KG1 (cell line): ENCODE measurements around the gene MAPK8.

Experiments used
- DNase-seq: peaks from one replicate; lab custom pipeline; 2025; lab: John Stamatoyannopoulos, UW

Gene MAPK8

DNA sequence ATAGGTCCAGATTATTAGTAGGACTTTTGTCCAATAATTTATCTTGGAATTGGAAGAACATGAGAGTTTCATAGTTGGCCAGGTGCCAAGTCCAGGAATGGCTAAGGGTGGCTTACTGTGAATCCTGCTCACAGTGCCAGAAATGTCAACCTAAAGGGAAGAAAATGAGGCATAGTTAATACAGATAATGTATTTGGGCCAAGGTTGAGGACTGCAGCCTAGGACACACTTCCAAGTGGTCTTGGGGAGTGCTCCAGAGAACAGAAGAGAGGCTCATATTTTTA lies 78.2 kb downstream of the MAPK8 start:
- DNase-seq = no peak

DNA sequence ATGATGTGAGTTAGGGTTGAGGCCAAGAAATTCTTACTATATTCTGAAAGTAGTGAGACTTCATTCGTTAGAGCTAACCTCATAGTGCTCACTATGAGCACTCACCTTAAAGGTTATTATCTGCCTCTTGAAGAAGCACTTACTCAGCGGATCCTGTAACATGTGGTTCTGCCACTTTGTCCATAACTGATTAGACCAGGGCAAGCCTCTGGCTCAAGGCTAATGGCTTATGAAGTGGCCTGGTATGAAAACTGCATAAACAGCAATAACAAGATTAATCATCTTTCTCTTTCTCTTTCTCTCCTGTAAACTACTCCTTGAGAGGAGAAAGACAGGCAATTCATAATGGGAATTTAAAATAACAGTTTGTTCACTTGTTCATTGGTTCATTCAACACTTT lies 82.8 kb downstream of the MAPK8 start:
- DNase-seq = no peak

DNA sequence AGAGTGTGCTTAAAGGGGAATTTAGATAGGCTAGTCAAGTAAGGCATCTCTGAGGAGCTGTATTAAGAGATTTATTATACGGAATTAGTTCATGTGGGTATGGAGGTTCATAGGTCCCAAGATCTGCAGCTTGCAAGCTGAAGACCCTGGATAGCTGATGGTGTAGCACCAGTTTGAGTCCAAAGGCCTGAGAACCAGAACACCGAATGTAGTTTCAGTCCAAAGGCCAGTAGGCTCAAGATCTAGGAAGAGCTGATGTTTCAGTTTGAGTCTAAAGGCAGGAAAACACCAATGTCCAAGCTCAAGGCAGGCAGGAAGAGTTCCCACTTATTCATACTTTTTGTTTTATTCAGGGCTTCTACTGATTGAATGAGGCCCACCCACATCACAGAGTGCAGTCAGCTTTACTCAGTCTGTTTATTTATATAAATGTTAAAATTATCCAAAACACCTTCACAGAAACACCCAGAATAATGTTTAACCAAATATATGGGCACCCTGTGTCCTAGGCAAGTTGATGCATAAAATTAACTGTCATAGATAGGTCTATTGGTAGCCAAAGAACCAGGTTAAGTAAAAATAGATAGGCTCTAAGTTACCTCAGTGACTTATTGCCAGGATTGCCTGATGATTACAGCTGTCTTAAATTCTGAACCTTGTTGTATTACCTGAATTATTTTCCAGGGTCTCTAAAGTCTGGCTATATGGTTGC lies 83.5 kb downstream of the MAPK8 start:
- DNase-seq = no peak

DNA sequence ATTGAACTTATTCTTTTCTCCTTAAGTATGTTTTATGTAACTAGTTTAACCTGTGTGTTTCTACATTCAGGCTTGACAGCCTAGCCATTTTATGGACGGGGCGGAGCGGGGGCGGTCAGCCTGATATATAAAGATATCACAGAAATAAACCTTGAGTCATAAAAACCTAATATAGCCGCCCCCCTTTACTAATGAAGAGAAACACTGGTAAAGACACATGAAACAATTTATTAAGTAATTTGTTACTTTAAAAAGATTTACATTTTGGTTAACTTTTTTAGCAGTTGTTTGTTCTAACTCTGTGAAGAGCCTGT lies 84.0 kb downstream of the MAPK8 start:
- no peak for DNase-seq

DNA sequence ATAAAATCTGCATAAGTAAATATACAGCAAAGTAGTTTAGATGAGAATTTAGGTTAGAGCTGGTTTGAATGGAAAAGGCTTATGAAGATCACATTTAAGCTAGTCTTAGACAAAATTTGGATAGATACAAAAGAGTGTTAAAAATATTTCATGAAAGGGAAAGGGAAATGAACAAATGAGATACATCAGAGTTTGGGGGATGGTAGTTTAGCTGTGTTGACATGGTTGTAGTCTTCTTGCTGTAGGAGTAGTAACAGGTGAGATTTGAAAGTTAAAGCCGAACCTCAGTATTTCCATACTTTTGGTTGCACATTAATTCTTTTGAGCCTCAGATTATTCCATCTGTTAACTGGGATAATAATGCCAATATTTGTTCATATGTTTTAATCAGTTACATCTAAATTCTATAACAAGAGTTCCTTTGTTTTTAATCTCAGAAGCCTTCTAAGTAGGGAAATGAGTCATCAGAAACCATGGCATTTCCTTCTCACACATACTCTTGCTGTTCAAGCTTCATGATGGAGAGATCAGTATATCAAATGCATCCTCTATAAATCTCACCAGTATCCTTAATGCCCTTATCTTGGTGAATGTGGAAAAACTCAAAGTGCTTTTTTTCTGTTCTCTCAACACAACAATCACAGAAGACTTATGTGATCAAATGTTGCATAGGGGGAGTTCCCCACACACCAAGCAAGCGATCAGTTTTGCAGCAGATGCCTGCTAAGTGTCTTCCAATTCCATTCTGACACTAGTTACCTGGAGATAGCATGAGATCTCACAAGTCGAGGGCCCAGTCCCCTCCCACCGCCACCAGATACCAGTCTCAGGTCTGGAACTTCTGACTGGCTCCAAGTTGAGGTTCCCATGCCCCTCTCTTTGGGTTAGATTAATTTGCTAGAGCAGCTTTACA lies 84.7 kb downstream of the MAPK8 start:
- DNase-seq = no peak

DNA sequence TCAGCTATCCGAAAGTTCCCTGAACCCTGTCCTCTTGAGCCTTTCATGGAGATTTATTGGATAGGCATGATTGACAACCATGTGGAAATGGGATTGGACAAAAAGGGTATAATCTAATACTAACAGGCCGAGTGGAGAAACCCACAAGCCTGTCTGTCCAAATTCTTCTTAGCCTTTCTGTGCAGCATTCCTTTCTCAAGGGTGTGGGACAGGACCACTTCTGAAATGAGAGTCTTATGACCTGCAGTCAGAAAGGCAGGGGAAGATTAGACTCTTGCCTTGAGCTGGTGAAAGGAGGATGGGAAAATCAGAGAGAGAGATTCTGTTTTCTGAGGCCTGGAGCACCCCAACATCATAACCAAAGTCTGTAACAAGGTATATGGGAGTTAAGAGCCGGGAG lies 85.5 kb downstream of the MAPK8 start:
- no peak for DNase-seq

DNA sequence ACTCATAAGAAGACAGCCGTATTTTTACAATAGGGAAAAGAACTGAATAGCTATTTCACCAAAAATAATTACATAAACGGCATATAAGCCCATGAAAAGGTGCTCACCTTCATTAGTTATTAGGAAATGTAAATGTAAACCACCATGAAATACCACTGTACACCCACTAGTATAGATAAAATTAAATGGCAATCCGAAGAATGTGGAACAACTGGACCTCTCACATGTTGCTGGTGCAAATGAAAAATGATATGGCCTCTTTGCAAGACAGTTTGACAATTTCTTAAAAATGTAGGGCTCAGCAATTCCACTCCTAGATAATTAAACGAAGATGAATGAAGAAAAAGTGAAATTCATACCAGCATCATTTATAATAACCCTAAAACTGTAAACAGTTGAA lies 91.8 kb downstream of the MAPK8 start:
- DNase-seq = no peak

DNA sequence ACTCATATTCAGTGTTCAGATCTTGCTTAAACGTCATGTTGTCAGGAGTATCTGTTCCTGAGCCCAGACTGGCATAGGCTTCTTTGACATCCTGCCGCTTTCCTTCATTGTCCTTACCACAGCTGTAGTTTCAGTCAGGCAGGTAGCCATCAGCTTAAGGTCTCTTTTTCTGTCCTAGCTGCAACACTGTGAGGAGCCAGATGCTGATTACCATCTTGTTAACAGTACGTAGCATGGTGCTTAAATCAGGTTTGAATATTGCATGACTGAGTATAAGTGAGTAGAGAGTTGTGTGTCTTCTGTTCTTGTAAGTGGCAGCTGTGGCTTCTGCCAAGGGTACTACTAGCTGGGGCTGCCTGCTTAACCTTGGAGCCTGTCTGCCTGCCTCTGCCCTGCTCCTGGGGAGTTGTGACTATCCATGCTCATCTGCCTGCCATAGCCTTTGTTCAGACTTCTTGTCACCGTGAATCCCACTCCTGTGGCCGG lies 92.6 kb downstream of the MAPK8 start:
- DNase-seq = no peak

DNA sequence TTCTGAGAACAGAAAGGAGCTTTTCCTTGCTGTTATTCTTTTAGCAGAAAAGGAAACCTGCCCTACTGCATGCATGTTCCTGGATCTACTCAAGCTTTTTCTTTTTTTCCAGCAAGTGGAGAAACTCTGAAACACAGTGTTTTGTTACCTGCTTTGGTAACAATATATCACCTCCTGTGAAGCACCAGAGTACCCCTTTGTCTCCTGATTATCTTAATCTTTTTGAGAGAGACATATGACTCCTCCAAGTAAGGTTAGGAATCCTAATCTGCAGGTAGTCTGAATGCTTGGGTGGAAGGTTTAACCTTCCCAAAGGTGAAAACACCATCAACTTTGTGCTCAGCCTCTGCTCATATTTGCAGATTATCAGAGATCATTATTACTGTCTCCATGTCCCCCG lies 93.1 kb downstream of the MAPK8 start:
- DNase-seq = no peak

DNA sequence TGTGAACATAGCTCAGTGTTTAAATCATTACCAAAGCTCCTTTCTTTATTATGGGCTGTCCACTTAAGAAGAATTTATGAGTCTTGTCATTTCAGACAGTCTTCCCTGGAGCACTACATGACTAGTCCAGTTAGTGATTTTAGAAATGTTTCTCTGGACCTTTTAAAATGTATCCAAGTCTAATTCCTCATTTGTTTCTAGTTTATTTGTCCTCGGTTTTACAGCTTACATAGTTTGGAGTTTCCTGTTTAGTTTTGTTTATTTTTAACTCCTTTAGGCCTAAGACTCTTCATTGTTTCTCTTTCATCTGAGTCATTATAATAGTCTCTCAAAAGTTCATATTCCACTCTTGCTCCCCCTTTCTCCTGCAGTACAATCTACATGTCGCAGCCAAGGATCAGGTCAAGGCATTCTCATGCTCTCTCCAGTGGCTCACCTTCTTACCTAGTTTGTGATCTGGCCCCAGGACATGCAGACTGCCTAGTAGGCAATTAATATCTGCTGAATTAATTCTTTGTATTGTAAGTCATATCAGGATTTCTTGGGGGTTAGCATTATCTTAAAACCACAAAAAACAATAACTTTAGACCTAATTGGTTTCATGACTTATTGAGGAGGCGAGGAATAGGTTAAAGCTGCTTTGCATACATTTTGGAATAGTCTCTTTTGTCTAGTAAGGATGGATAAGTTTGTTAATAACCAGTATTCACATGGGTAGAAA lies 93.8 kb downstream of the MAPK8 start:
- no peak for DNase-seq

DNA sequence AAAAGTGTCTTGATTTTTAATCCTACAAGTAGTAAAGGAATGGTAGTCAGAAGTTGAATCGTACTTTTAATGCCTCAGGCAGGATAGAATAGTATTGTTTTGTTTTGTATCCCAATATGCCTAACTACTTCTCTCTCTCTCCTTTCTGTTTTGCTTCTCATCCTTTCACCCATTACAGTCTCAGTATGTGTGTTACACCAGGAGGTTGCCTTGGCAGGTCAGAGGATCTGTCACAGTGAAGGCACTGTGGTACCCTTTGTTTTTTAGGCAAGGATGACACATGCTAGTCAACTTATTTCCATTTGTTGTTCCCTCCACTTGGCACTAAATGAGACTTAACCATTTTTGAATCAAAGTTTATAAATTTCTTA lies 94.4 kb downstream of the MAPK8 start:
- DNase-seq = no peak

DNA sequence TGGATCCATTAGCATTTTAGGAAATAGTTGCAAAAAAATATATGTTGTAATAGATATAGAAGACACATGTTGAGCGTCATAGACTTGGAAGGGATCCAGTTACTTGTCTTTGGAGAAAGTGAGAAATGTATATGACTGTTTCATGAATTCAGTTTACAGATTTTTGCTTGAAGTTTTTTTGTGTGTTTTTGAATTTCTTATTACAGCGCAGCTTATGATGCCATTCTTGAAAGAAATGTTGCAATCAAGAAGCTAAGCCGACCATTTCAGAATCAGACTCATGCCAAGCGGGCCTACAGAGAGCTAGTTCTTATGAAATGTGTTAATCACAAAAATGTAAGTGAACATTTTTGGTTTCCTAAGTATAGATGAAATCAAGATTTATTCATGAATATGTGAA lies 98.2 kb downstream of the MAPK8 start:
- no peak for DNase-seq

DNA sequence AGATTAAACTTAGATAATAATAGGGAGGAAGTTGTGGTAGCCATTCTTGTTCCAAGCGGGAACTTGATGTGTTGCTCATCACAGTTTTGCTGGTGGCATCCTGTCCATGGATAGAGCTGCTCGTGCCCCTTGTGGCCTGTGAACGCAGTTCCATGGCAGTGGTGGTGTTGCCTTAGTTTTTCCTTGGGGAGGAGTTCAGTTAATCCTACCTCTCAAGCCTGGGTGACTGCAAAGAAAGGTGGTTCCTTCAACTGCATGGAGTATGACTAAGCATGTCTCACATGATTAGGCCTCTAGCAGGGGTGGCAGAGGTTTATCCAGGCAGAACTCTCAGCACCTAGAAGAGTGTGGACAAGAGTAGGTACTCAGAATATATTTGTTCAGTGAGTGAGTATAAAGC lies 99.7 kb downstream of the MAPK8 start:
- DNase-seq = no peak

DNA sequence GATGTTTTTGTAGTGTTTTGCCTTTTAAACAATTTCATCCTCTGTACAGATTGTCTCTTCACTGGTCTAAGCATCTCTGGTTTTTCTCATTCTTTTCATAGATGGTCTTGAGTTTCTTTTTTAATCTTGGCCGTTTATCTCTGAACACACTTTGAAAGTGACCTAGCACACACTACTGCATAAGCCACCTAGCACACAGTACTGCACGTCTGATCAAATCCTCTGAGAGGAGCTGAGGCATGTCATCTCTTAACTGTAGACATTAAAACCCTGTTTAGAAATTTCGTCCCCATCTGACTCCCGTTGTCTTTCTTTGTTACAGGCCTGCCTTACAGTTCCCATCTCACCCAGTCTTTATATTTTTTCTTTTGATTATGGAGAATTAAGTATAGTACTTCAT lies 100.2 kb downstream of the MAPK8 start:
- DNase-seq = no peak

DNA sequence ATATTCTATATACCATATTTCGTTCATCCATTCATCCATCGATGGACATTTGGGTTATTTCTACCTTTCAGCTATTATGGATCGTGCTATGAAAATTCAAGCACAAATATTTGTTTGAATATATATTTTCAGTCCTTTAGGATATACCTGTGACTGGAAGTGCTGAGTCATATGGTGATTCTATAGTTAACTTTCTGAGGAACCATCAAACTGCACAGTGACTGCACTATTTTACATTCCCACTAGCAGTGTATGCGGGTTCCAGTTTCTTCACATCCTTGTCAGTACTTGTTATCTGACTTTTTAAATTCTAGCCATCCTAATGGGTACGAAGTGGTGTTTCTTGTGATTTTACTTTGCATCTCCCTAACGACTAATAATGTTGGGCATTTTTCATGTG lies 104.0 kb downstream of the MAPK8 start:
- DNase-seq = no peak

DNA sequence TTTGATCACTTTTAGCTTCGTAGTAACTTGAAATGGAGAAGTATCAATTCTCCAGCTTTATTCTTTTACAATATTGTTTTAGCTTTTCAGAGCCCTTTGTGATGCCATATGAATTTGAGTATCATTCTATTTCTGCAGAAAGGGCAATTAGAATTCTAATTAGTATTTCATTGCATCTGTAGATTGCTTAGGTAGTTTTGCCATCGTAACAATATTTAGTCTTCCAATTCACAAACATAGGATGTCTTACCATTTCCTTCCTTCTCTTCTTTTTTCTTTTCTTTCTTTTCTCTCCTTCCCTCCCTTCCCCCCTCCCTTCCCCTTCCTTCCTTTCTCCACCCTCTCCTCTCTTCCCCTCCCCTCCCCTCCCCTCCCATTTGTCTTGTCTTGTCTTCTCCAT lies 105.0 kb downstream of the MAPK8 start:
- no peak for DNase-seq

DNA sequence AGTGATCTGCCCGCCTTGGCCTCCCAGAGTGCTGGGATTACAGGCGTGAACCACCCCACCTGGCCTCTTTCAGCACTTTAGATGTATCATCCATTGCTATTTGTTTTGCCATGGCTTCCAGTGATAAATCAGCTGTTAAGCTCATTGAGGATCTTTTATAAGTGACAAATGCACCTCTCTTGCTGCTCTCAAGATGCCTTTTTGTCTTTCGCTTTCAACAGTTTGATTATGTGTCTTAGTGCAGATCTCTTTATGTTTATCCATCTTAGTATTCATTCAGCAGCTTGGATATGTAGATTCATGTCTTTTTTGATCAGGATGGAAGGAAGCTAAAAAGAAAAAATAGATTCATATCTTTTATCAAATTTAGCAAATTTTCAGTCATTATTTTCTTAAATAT lies 105.6 kb downstream of the MAPK8 start:
- no peak for DNase-seq

DNA sequence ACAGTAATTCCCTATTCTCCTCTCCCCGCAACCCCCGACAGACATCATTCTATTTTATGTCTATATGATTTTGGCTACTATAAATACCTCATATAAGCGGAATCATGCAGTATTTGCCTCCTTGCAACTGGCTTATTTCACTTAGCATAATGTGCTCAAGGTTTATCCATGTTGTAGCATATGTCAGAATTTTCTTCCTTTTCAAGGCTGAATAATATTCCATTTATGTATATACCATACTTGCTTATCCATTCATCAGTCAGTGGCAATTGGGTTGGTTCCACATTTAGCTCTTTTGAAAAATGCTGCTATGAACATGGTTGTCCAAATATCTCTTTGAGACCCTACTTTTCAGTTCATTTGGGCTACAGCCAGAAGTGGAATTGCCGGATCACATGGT lies 106.5 kb downstream of the MAPK8 start:
- no peak for DNase-seq

DNA sequence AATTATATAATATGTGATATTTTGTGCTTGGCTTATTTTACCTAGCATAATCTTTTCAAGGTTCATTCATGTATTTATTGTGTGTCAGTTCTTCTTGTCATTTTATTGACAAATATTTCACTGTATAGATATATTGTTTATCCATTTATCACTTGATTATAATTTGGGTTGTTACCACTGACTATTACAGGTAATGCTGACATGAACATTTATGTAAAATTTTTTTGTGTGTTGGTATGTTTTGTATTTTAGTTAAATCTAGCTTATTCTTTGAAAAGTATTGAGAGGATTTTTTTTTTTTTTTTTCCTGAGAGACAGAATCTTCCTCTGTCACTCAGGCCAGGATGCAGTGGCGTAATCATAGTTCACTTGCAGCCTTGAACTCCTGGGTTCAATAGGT lies 107.7 kb downstream of the MAPK8 start:
- no peak for DNase-seq

DNA sequence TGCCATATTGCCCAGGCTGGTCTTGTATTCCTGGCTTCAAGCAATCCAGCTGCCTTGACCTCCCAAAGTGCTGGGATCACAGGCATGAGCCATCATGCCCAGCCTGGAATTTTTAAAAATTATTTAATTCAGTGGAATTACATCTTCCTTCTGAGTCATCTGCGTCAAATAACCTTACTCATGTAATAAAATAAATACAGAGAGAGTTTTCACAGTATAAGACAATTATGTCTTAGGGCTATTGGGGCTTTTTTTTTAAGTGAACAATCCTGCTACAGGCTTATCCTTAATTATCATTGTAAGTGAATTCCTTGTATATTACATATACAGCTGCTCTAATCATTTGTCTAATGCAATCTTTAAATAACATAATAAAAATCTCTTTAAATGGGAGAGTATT lies 108.3 kb downstream of the MAPK8 start:
- DNase-seq = no peak

DNA sequence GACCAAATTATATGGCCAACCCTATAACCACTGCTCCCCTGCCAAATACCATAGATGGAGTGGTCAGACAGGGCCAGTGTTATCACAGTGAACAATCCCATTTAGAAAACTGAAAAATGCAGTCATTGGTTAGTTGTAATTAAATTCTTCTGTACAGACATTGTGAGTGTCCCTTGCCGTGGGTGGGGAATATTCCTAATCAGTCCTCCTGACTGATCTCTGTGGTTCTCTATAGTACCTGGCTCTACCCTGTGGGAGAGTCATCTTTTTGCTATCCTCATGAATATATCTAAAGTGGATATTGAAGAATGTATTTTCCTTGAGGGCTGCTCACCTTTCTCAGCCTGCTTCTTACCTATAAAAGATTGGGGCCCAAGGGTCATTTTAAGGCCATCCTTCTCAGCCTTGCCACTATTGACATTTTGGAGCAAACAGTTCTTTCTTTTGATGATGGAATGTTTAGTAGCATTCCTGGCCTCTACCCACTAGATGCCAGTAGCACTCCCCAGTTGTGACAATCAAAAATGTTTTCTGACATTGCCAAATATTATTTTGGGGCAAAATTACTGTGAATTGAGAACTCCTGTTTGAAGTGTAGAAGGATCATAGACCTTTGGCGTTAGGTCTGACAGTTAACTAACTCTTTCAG lies 110.2 kb downstream of the MAPK8 start:
- no peak for DNase-seq

DNA sequence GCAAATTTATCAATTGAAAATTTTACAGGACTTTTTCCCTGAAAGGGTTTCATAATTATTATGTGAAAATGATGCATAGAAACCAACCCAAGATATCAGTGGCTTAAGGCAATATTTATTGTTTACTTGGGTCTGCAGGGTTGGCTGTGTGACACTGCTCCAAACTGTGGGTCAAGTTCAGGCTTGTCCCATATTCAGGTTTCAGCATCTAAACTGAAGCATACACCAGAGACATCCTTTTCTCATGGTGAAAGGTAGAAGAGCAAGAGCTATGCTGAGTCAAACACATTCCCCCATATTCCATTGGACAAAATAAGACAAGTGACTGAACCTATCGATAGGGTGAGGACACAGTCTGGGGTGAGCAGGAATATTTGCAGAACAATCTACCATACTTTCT lies 110.9 kb downstream of the MAPK8 start:
- no peak for DNase-seq
